Kidney (tissue), 14 donors: Measurements from ENCODE around the gene PPT2. TPM values are rescaled to one million over a fixed set of nuclear protein-coding genes. Genes with fewer than 3 reads are reported as not detected.
A peak's percentile ranks its signal among the peaks of the same experiment; 100 is the strongest.

Source experiments
- DNase-seq, 5 donors: peaks; one replicate each; pipeline ENCODE4 v3.0.0-alpha.2; 2013 to 2020
- FAIRE-seq: peaks from 2 replicates; lab custom pipeline; 2012; peaks lifted over from hg19 to GRCh38; lab: Jason Lieb, UNC
- H3K27ac ChIP-seq, 2 donors: one replicate each; pipeline ENCODE4 v1.7.0; 2013; ENCODE audit warnings: low read depth in 2 of 2, low read length in 2 of 2, inconsistent platforms in 1 of 2
- H3K27me3 ChIP-seq: one replicate; pipeline ENCODE4 v1.7.1; 2013; ENCODE audit warnings: low read length, inconsistent platforms; ENCODE audit not compliant: control insufficient read depth, insufficient read depth
- H3K36me3 ChIP-seq, 3 donors: one replicate each; pipeline versions ENCODE4 v1.7.0 to v1.7.1; 2013; ENCODE audit warnings: low read length in 3 of 3, control low read depth in 1 of 3, inconsistent platforms in 1 of 3; ENCODE audit not compliant: insufficient read depth in 3 of 3, control insufficient read depth in 2 of 3
- H3K4me1 ChIP-seq, 3 donors: one replicate each; pipeline versions ENCODE4 v1.7.0 to v1.7.1; 2013; ENCODE audit warnings: low read length in 3 of 3, inconsistent platforms in 1 of 3, low read depth in 1 of 3; ENCODE audit not compliant: control insufficient read depth in 2 of 3, insufficient read depth in 2 of 3
- H3K4me3 ChIP-seq, 3 donors: one replicate each; pipeline versions ENCODE4 v1.7.0 to v1.8.1; 2013; ENCODE audit warnings: low read length in 3 of 3, control low read depth in 1 of 3, inconsistent platforms in 1 of 3
- H3K9ac ChIP-seq, 3 donors: one replicate each; pipeline versions ENCODE4 v1.7.0 to v1.7.1; 2013; ENCODE audit warnings: low read length in 3 of 3, control low read depth in 1 of 3, inconsistent platforms in 1 of 3
- H3K9me3 ChIP-seq, 3 donors: one replicate each; pipeline versions ENCODE4 v1.7.0 to v1.7.1; 2013; ENCODE audit warnings: low read length in 3 of 3, control low read depth in 1 of 3, inconsistent platforms in 1 of 3; ENCODE audit not compliant: control insufficient read depth in 2 of 3, insufficient read depth in 1 of 3
- intact Hi-C: fragments of 100-400 bp; cut with DNase I; formaldehyde crosslinking; loops from one replicate; pipeline ENCODE4 v1.11.1; 2022
- polyA plus RNA-seq: library from polyadenylated mRNA; stranded (reverse); fragments of 350-450 nt; fragmentation: Illumina TruSeq; extraction: RNeasy Lipid Tissue Mini Kit (QIAGEN cat#74804); gene quantifications from one replicate; pipeline ENCODE4 v1.2.3, GENCODE V29; 2014; ENCODE audit warnings: low read depth, low replicate concordance; ENCODE audit not compliant: insufficient read depth
- total RNA-seq: library from RNA; stranded (reverse); fragmentation: NEBNext Ultra II Directional; extraction: Animal tissue kit (Norgen Biotek cat#: 25700); gene quantifications from one replicate; pipeline ENCODE4 v1.2.1, GENCODE V29; 2021
- TF ChIP-seq, protein P1 (sequence below): IDR thresholded peaks from 3 replicates; pipeline ENCODE4 v1.5.1; 2012; ENCODE audit warnings: mild to moderate bottlenecking, moderate library complexity, borderline replicate concordance; ENCODE audit not compliant: insufficient read depth; ENCODE audit errors: extremely low read depth
- donor health status: control.
- donor health status: control.
- donor health status: control.
- donor health status: control.
- donor health status: control.
- donor health status: DM: yes; HTN: yes; CAD: no.
- donor health status: Normal renal cell carcinoma (clear cell type).

The PPT2 gene
- total and polyA plus RNA-seq, 2 donors from 2014 or later, result 20.3 to 23.0 TPM

DNA sequence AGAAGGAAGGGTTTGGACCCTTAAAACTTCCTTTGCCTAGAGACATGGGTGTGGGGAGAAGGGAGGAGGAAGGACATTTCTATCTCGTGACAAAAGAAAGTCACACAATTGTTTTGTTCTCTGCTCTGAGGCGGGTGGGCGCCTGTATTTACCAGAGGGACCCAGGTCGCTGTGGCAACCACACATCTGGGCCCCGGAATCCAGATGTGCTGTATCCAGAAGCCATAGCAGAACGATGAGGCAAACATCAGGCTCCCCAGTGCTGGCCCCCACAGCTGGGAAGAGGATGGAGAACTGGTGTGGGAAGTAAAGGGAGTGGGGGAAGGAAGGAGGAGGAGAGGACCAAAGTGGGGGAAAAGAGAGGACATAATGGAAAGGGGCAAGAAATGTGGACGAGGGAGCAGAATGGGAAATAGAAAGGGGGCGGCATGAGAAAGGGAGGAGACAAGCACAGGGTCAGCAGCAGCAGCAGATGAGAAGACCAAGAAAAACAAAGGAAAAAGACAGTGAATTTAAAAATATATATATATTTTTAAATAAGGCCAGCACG, 41.4 kb upstream of the PPT2 start:
- Histone ChIP-seq H3K9ac (no peak overlapping the region), H3K4me3 (no peak overlapping the region), H3K36me3 (peaks cover 0 to 22% (median 17%) of the 10 kb centered on the region in 3 donors), H3K4me1 (peaks cover 6 to 22% (median 10%) of the 10 kb centered on the region in 3 donors), H3K27me3 (no peaks in the 10 kb centered on the region), H3K9me3 (no peaks in the 10 kb centered on the region), H3K27ac (no peak overlapping the region)
- FAIRE-seq (no peak), DNase-seq (peak in 1 of 5 donors; percentile 54)
- TF ChIP-seq, protein P1, sequence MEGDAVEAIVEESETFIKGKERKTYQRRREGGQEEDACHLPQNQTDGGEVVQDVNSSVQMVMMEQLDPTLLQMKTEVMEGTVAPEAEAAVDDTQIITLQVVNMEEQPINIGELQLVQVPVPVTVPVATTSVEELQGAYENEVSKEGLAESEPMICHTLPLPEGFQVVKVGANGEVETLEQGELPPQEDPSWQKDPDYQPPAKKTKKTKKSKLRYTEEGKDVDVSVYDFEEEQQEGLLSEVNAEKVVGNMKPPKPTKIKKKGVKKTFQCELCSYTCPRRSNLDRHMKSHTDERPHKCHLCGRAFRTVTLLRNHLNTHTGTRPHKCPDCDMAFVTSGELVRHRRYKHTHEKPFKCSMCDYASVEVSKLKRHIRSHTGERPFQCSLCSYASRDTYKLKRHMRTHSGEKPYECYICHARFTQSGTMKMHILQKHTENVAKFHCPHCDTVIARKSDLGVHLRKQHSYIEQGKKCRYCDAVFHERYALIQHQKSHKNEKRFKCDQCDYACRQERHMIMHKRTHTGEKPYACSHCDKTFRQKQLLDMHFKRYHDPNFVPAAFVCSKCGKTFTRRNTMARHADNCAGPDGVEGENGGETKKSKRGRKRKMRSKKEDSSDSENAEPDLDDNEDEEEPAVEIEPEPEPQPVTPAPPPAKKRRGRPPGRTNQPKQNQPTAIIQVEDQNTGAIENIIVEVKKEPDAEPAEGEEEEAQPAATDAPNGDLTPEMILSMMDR, result no peak
- intact Hi-C loops, result no loop called here

DNA sequence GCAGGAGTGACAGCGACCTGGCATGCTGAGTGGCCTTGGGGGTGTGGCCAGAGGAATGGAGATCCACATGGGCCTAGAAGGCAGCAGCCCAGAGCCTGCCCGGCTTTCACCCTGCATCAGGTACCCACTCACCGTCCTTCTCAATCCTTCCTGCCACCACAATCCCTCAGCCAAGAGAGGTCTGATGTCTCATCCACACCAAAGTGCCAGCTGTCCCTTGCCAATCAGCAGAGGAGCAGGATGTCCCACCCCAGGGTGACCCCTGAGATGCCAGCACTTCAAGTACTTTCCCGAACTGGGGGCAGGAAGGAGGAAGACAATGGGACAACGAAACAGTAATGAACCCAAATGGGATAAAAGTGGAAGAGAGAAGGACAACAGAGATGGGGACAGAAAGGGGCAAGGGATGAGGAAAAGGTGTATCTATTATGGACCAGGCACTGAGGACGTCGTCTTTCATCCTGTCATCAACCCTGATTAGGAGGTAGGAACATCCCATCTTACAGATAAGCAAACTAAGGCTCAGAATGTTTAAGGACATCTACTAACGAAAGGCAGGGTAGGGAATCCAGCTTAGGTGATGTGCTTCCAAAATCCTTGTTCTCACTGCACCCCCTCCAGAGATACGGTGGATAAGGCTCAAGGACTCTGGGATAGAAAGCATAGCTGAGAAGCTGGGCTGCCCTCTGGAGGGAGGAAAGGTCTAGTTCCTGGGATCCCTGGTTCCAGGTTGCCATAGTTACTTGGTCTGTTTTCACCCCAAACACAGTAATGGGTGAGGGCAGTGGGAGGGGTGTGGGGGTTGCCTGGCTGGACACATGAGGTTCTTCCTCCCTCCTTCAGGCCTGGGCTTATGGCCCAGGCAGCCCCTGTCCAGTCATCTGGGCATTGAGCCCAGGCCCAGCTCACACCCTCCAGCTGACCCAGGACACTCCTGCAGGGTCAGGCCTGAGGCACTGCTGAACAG, 40.3 kb upstream of the PPT2 start:
- no peaks in the 10 kb centered on the region for H3K27me3 ChIP-seq
- DNase-seq (peak in 4 of 5 donors; percentile 58 to 94 (median 70)), FAIRE-seq (no peak)
- TF ChIP-seq, protein P1, result peak; percentile 34
- no peaks in the 10 kb centered on the region for H3K9me3 ChIP-seq
- peaks cover 5 to 24% (median 6%) of the 10 kb centered on the region in 3 donors for H3K4me1 ChIP-seq
- H3K9ac ChIP-seq, result no peak overlapping the region
- H3K36me3 ChIP-seq, result peaks cover 5 to 33% (median 25%) of the 10 kb centered on the region in 3 donors
- peak overlapping the region; percentile 68 to 78 for H3K27ac ChIP-seq
- no peak overlapping the region for H3K4me3 ChIP-seq
- intact Hi-C loops, result no loop called here

DNA sequence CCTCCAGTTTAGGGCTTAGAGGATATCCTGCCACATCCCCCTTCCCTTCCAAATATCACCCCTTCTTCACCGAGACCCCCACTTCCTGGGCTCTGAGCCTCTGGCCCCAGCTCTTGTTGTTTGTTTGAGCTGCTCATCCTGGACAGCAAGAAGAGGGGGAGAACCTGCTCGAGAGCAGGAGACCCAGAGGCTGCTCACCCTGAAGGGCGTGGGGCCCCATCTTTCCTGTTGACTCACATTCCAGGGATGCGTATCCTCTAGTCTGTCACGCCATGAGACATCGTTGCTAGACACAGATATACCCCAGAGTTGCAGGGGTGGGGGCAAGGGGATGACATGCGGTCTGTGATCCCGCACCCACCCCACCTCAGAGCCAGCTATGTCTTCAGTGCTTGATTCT, 39.1 kb upstream of the PPT2 start:
- no peak for DNase-seq
- no peak overlapping the region for H3K4me3 ChIP-seq
- peaks cover 6 to 23% (median 11%) of the 10 kb centered on the region in 3 donors for H3K4me1 ChIP-seq
- peak overlapping the region; percentile 7 to 16 for H3K27ac ChIP-seq
- intact Hi-C loops, result no loop called here
- H3K27me3 ChIP-seq, result no peaks in the 10 kb centered on the region
- TF ChIP-seq, protein P1, result no peak
- H3K36me3 ChIP-seq, result peaks cover 6 to 42% (median 25%) of the 10 kb centered on the region in 3 donors
- FAIRE-seq, result no peak
- H3K9me3 ChIP-seq, result no peaks in the 10 kb centered on the region
- H3K9ac ChIP-seq, result no peak overlapping the region
